Transverse colon (tissue), 3 donors: ENCODE data around the gene ZNF318.

Experiments
- CTCF ChIP-seq, 5 experiments: fragments of 200-600 bp in 3 of 5; fragments of 450-650 bp in 2 of 5; sonication (generic) in 3 of 5; IDR thresholded peaks; 1 replicate in 2 of 5; 2 replicates in 3 of 5; pipeline ENCODE4 v1.5.1; 2016 to 2017; ENCODE audit warnings: antibody characterized with exemption in 5 of 5, inconsistent platforms in 3 of 5, mild to moderate bottlenecking in 2 of 5, moderate library complexity in 1 of 5
- POLR2A ChIP-seq: fragments of 450-650 bp; IDR thresholded peaks from one replicate; pipeline ENCODE4 v1.6.1; 2016; ENCODE audit warnings: antibody characterized with exemption, mild to moderate bottlenecking, moderate library complexity

- no peak for TF ChIP-seq POLR2A
- TF ChIP-seq CTCF (IDR thresholded peaks at IDR 0.05): peak in 3 of 5 experiments; percentile 8 to 13 (median 12)
These were observed 61.1 kb downstream of the ZNF318 start, which contains the start of gene CRIP3 for GRCh38 chr6:43308101-43308989.
